HG03139 (cell line): Measurements from ENCODE around the gene FAM72B.
"Not testable (repeated sequence)": the region's sequence is repeated elsewhere in the genome, so short reads cannot be mapped to it uniquely, and the experiment has no call there.

Experiments used
- ATAC-seq: cut with Tn5 transposase; IDR thresholded peaks from one replicate; pipeline ENCODE4 v1.9.1; 2021; ENCODE audit not compliant: unreplicated experiment

Gene FAM72B

GRCh38 chr1:121184290-121185127 is at the start of gene FAM72B, which contains the start of gene SRGAP2C:
Gene FAM72B (minus strand): TSS chr1:121184340. CDS start chr1:121183489, 851 bp downstream.
Gene SRGAP2C (plus strand): TSS chr1:121184975. CDS start chr1:121187447, 2,472 bp downstream.
- peak; percentile 74 for ATAC-seq

DNA sequence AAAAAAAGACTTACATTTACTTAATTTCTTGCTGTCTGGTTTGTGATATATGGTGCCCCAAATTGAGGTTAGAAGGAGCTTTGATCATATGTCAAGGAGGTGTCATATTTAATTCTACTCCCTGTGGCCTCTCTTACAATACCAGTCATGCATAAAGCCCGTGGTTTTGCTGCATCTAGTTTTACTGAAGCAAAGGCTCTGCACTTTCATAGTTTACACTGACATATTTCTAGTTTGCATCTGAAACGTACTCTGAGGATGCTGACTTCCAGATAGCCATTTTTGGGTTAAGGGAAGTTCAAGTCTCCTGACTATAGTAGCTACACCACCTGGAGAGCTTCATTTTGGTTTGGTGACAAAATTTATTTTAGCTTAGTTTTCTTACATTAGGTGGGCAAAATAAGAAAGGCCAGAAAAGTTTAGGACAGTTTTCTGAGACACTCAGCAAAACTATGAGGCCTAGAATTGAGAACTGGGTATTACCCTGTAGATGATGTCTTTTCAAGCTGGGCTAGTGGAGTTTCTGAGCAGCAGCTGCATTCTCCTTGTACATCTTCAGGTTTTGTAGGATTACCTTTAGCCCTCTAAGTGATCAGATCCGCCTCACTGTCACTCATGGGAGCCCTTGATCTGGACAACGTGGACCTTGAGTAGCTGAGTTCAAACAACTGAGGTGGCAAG is 48.4 kb upstream of the FAM72B start:
- not testable (repeated sequence) for ATAC-seq

DNA sequence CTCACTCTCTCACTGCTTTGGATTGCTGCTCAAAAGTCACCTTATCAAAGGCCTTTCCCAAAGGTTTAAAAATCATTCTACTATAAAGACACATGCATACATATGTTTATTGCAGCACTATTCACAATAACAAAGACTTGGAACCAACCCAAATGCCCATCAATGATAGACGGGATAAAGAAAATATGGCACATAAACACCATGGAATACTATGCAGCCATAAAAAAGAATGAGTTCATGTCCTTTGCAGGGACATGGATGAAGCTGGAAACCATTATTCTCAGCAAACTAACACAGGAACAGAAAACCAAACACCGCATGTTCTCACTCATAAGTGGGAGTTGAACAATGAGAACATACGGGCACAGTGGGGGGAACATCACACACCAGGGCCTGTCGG is 46.5 kb upstream of the FAM72B start:
- ATAC-seq: not testable (repeated sequence)

DNA sequence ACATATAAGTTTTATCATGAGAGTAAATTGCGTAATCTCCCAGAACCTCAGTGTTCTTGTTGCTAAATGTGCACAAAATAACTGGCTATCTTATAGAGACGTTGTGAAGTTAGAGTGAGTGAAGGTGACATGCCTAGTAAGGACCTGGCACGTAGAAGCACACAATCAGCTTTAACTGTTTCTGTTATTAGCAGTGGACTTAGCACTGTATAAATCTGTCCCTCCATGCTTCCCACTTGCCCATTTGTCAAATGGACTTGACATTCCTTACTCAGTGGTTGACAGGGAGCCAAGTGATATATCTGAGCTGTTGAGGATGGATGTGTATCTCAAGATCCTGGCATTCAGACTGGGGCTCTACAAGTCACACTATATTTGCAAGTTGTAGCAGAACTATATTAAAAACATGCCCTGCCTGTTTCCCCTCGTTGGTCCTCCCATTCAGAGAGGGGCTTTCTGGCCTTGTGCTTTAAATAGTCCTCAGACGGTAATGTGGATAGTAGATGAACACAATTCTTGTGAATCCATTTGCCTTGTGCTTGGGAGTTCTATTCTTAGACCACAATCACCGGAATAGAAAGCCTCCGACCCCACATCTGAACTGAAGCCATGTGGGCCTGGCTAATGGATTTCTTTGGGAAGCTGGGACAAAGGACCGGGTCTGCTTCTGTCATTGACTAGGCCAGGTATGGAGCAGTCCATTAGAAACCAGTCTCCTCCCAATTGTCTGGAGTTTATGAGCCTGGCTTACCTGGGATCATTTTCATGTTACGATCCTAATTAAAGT is 43.6 kb upstream of the FAM72B start:
- not testable (repeated sequence) for ATAC-seq

DNA sequence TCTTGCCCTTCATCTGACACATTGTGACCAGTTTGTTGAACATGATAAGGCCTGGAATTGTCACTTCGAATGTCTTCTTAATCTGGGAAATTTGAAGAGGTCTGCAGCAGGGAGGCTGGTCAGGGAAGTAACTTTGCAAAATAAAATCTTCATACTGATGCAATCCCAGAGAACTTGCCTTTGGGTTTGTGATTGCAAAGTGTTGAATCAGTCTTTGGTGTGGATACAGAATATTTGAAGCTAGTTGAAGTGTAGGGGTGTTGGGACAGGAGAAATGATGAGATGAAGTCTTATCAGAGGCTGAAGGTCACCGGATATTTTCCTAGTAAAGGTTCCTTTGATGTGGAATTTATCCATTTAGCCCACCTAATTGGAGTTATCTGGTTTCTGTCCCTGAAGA is 42.8 kb upstream of the FAM72B start:
- not testable (repeated sequence) for ATAC-seq

GRCh38 chr1:121226295-121226904 is 42.3 kb upstream of the FAM72B start:
- ATAC-seq: not testable (repeated sequence)

- ATAC-seq: peak; percentile 99
Observed at GRCh38 chr1:121224714-121225113, 40.6 kb upstream of the FAM72B start.

GRCh38 chr1:121221770-121222169 is 37.6 kb upstream of the FAM72B start:
- ATAC-seq: peak; percentile 32

GRCh38 chr1:121216676-121217075 is 32.5 kb upstream of the FAM72B start:
- ATAC-seq: not testable (repeated sequence)

DNA sequence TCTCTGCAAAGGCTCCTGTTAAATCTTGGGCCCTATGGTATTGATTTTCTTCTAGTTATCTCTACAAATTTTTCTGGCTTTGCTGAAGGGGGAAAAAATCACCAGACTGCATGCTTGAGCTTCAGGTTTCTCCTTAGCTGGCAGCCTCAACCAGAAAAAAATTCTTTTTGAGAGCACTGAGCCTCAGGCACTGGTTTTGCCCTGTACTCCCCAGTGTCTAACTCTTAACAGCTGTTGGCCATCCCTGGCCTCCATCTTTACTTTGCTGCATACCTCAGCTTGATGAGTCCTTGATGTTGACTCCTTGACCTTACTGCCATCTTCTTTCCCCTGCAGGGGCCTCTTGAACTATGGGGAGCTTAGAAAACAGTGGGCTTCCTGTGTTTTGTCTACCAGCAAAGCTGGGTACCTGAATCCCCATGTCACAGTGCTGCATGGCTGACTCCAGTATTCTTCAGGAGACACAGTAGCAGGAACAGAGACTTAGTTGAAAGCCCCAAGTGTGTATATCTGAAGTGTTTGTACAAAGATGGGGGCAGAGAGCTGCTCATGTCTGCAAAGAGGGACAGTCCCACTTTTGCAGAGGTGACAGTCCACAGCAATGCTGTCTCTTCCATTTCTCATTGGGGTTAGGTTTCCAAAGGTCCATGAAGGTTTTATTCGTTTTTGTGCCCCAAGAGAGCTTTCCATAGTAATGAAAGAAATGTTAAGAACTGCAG is 31.7 kb upstream of the FAM72B start:
- not testable (repeated sequence) for ATAC-seq

DNA sequence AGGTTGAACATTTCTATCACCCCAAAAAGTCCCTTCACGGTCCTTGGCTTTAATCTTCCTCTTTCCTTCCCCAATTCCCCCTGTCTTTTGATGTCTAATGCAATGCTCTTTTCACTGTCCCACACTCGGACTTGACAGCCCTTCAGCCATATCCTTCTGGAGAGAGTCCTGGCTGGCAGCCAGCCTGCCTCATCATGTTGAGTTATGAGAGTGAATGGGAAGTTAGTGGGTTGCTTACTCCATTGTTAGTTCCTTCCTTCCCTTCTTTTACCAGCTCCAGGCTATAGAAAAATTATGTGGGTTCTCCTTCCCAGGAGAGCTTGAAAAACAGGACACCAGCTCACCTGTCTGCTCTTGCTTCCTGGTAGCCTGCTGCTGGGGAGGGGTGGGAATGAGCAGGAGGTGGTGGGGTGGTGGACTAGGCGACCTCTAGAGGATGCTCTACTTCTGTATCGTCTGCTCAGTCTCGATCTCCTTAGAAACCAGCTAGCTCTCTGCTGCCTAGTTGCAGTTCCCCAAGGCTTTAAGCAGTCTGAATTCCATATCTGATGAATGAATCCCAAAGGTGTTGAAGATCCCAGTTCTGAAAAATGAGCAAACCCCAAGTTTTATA is 30.5 kb upstream of the FAM72B start:
- ATAC-seq: not testable (repeated sequence)

- not testable (repeated sequence) for ATAC-seq
Observed at GRCh38 chr1:121213491-121213890, 29.4 kb upstream of the FAM72B start.

DNA sequence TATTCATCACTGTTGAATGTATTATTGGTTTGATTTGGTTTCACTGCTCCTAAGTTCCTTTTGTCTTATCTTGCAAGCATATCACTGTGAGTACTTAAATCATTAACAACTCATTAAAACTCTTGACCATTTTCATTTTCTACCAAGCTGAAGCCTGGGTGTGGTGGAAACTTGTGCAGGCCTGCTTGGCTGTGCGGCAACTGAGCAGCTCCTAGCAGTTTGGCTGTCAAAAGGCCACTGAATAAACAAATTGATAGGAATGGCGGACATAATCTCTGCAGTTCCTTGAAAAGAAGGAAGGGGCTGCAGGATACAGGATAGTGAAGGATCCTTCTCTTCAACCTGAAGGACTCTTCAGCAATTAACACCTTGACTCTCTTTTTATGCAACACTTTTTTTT is 26.6 kb upstream of the FAM72B start:
- not testable (repeated sequence) for ATAC-seq

GRCh38 chr1:121208375-121208774 is 24.2 kb upstream of the FAM72B start:
- ATAC-seq: not testable (repeated sequence)

DNA sequence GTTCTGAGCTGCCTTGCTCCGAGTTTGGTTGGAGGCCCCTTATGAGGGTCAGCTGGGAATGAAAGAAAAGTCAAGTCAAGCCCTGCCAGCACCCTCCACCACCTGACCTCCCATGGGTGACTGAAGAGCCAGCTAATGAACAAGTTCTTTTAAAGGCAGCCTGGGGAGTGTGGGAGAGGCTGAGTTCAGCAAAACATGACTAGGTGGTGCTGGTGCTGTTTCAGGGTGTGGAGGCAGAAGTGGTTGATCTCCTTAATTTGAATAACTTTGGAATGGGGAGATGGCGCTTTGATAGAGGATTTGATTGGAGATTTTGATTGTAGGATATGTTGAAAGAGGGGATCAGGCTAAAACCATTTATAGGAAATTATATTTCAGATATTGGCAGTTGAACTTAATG is 23.2 kb upstream of the FAM72B start:
- ATAC-seq: not testable (repeated sequence)

- ATAC-seq: not testable (repeated sequence)
Observed at GRCh38 chr1:121205786-121206711, 21.9 kb upstream of the FAM72B start.

GRCh38 chr1:121202986-121203385 is 18.8 kb upstream of the FAM72B start:
- ATAC-seq: not testable (repeated sequence)
